DMS 273 treated with DMSO at 0.1 percent for 48 hours (cell line): ENCODE measurements around the gene CGREF1.
"Not testable (repeated sequence)": the region's sequence is repeated elsewhere in the genome, so short reads cannot be mapped to it uniquely, and the experiment has no call there.

ENCODE experiments used
- DNase-seq: peaks from one replicate; lab custom pipeline; 2025; lab: John Stamatoyannopoulos, UW

CGREF1 gene

DNA sequence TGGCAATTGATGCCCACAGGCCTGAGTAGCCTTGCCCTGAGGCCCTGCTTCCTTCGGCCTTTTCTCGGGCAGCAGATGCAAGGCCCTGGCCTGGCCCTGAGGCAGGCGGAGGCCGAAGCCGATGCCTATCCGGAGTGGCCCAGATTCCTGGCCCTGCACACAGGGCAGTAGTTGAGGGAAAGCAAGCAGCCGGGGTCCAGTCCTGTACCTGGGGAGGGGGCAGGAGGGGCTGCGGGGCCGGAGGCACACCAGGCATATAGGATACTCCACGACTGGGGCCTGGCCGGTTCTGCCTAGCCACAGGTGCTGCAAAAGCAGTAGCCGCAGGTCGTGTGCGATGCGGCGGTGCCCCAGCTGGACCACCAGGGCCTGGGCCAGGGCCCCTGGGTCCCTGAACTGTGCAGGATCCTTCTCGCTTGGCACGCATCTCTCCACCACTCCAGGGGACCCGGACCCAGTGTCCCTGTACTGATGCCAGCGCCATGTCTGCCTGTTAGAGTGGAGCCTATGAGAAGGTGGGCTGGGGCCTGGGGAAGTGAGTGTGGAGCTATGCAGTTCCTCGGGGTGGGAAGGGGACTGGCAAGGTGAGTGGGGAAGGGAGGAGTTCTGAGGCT lies 18.5 kb upstream of the CGREF1 start:
- no peak for DNase-seq

DNA sequence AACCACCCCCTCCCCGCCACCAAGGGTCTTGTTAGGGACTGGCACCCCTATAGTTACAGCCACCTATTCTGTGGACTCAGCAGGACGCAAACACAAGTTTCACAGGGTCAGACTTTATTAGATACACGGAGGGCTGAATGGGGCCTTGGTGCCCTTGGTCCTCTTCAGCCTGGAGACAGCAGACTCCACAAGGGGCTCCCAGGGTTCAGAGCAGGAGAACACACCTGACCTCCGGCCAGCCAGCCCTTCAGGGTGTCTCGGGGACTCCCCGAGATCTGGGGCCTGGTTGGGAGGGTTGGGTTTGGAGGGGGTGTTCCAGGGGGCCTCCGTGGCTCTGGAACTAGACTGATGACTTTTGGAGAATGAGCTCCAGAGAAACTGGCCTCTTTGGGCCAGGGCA lies 17.8 kb upstream of the CGREF1 start:
- no peak for DNase-seq

DNA sequence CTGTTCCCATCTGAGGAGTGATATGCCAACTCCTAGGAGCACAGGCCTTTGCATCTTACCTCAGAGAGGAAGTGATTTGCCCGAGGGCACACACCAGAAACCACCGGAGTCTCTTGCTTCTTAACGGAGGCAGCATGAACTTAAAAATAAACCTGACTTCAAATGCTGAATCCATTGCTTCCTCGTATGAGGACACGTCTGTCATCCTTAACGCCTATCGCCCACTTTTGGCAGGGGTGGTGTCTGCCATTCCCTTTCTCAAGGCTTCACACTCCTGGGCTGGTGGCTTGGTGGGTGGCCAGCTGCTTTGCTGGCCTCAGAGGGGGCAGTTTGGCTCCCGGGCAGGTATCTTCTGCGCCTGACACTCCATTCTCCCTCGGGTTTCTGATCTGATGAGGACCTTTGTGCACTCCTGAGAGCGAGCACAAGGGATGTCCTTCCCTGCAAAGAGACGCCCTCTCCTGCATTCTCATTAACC lies 16.6 kb upstream of the CGREF1 start:
- no peak for DNase-seq

DNA sequence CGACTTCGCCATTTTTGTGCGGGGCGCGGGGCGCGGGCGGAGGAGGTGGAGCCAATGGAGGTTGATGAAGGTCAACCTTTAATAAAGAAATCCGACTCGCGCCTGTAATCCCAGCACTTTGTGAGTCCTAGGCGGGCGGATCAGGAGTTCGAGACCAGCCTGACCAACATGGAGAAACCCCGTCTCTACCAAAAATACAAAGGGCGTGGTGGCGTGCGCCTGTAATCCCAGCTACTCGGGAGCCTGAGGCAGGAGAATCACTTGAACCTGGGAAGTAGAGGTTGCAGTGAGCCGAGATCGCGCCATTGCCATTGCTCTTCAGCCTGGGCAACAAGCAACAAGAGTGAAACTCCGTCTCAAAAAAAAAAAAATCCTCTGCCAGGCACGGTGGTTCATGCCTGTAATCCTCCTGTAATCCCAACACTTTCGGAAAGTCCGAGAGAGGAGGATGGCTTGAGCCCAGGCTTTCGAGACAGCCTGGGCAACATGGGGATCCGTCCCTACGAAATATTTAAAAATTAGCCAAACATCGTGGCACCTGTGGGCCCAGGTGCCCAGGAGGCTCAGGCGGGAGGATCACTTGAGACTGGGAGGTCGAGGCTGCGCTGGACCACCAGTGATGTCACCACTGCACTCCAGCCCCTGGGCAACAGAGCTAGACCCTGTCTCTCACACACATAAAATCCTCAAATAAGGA lies 16.0 kb upstream of the CGREF1 start:
- DNase-seq = no peak

DNA sequence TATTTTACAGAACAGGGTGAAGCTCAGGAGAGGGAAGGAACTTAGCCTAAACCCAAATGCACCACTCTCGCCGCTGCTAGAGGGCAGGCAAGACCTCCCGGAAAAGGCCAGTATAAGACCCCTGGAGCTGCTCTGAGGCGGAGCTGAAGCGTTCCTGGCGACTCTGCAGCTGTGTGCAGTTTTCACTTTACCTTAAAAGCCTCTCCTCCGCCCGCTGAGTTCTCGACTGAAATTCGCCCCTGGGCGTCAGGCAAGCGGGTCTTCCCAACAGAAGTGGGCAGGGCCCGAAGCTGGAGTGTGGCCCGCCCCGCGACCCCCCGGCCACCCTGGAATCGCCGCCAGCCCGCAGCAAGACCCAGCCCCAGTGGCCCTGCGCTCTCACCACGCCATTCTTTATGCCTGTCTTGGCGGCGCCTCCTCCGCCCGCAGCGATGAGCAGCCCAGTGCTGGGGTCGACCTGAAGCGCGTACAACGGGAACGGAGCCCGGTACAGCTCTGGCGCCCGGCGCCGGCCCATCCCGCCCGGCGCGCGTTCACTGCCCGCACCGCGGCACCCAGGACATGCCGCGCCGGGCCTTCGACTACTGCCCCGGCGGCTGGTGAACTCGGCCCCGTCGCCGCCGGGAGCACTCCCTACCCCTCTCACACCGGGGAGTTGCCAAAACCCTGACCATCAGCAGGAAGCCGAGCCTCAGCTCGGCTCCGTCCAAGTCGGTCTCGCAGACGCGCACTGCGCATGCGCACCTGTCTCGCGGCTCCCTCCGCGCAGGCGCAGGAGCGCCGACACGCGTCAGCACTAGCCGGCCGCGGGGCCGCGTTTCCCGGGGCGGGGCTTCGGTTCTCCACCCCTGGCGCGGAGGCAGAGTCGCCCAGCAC lies 15.2 kb upstream of the CGREF1 start, which contains the start of gene PREB:
Gene PREB (minus strand): TSS at position 732 of the 876 bp plus-strand sequence. CDS start 215 bp downstream, at position 517.
- DNase-seq = peak; percentile 87

DNA sequence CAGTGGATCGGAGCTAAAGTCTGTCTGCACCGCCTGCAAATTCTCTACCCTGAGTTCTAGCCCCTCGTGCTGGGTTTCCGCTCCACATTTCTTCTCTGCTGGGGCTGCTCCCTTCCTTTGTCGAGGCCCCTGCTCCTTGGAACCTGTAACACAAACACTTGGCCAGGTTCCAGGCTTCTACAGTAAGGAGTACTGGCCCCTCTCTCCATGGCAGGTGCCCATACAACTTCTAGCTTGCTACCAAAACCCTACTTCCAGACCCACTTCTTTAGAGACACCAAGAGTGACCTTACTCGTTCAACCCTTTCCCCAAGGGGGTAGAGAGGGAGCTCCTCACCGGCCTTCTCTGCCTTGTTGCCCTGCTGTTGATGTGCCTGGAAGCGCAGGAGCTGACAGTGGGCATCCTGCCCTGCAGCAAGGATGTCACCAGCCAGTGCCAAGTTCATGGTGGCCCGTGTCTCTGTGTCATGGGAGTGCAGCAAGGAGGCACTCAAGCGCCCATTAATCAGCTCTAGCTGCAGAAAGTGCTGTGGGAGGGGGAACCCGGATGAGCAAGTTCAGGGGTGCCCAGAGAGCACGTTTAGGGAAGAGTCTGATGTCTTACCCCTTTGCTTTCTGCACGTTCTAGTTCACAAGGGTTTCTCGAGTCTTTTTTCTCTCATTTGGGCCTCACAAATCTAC lies 14.4 kb upstream of the CGREF1 start:
- no peak for DNase-seq

DNA sequence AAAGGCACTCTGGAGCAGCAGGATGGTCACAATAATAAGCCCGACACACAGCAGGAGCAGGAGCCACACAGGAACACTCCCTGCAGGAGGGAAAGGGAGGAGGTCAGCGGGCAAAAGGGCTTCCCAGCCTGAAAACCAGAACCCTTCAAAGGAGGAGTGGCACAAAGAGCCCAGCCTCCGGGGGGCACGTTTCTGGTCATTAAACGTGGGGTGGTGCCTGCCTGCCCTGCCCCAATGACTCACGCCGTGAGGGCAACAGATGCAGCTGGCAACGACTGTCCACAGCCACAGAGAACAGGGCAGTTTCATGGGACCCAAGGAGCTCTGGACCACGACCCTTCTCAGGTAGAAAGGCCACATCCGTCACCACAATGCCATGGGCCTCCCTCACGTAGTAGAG lies 12.5 kb upstream of the CGREF1 start:
- DNase-seq = no peak

DNA sequence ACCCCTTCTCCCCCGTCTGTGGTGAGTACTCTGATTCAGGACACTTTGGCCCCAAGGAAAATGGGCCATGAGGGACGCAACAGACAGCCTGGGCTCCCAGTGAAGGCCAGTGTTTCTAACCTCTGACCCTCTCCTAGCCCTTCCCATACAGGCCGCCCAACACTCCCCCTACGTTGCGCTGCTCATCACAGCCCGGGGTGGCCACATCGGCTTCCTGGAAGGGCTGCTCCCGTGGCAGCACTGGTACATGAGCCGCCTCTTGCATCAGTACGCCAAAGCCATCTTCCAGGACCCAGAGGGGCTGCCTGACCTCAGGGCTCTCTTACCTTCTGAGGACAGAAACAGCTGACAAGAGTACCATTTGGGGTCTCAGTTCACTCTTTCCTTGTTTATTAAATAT lies 11.5 kb upstream of the CGREF1 start:
- no peak for DNase-seq

DNA sequence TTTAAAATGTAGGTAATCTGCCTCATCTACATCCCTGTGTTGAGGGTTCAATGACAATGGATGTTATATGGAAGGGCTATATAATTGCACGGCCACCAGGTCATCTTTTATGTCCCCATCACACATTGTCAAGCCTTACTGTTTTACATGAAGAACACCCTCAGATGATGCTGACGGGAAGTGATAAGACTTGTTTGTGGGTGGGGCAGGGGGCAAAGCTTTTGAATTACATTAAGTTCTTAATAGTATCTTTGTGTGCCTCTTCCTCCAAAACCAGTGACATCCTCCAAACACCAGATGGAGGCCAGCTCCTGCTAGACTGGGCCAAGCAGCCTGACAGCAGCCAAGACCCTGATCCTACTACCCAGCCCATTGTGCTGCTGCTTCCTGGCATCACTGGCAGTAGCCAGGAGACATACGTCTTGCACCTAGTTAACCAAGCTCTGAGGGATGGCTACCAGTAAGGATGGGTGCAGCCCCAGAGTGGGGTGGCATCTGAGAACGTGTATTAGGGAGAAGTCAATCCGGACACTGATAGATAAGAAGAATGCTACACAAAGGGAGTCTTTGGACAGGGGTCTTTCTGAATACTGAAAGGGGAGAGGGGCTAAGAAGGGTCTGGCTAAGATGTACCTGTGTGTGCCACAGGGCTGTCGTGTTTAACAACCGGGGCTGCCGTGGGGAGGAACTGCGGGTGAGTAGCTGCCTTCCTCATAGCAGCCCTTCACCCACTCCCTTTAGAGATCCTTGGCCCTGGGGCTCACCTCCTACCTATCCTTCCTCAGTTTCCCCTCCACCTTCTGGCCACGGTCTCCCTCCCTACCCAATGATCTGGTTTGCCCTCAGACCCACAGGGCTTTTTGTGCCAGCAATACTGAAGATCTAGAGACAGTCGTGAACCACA lies 10.0 kb upstream of the CGREF1 start:
- no peak for DNase-seq

DNA sequence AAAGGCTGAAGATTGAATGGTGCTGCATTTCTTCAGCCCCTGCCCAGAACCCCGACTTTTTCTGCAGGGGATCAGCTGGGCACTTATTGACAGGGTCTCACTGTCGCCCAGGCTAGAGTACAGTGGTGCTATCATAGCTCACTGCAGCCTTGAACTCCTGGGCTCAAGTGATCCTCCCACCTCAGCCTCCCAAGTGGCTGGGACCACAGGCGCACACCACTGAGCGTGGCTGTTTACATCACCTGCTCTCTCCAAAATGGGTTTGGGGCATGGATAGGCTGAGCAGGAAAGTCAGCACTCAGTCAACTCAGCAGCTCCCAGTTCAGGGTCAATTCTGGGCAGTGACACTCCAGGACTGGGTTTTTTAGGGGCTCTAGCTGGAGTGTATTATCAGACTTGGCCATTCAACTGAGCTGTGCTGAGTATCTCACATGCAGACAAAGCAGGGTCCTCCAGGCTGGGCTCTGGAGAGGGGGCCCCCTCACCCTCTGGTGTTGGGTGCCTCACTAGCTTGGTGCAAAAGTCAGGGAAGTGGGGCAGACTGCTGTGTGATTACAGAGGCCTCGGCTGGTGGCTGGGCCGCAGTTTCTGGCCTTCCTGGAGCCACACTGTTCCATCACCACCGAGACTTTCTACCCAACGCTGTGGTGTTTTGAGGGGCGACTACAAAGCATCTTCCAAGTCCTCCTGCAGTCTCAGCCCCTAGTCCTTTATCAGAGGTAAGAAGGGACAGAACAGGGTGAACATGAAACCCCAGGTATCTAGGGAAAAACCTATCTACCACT lies 9.1 kb upstream of the CGREF1 start:
- DNase-seq = no peak

DNA sequence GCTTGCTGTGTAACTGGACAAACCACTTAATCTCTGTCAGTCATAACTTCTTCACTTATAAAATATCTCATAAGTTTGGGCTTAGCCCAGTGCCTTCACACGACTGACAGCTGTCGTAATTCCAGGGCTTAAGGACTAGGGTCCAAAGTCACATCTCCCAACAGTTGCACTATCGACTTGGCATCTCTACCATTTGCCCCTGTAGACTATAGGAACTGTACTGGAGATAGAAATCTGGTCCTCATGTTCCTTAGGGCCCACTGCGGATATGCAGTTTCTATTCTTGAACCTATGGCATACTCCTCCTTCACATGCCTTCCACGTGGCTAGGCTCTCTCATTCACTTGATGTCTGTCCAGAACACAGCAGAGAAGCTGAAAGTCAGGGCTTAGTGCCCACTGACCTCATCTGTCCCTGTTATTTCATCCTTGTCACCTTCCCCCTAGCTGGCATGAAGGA lies 7.4 kb upstream of the CGREF1 start:
- DNase-seq = no peak

DNA sequence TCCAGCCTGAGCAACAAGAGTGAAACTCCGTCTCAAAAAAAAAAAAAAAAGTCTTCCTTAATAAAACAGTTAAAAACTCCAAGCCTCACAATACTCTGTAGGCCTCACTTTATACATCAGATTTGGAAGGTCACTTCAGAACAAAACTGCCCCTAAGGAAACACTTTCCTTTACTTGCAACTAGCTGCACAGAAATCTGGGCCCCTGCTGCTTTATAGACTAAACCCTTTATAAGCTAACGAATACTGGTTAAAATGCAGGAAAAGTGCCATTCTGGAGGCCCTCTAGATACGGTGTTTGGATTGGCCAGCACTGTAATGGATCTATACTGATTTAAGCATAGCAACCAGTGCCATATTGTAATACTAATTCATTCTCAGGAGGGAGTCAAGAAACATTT lies 6.2 kb upstream of the CGREF1 start:
- DNase-seq = no peak

DNA sequence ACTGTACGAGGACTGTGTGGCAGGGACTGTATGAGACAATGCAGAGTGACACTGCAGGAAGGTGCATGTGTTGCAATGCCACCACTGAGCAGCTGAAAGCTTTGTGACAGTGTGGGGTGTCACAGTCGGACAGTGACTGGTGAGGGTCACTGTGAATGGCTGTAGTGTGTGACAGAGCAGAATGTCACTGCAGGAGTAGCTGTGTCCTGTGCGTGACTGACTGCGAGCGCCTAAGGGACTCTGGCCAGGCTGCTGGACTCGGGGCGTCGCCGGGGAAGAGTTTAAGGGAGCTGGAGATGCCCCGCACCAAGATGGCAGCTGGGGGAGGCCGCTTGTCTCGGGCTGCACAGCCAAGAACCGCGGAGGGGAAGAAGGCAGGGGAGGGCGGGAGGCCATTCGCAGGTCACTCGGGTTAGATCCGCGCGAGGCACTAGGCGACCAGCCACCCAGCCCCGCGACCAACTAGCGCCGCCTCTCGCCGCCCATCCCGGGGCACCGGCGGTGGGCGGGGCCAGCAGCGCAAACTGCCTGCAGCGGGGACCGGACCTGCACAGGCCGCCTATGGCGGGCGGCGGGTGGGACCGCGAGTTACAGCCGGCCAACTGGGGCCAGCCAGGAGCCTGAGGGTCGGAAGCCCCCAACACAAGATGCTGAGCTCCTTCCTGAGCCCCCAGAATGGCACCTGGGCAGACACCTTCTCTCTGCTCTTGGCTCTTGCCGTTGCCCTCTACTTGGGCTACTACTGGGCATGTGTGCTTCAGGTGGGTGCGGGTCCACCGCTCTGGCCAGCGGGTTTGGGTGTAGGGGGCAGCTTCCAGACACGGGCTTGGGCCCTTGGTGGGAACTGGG lies 4.6 kb upstream of the CGREF1 start, which contains the start of gene ABHD1:
Gene ABHD1 (plus strand): TSS at position 514 of the 849 bp plus-strand sequence. CDS start 134 bp downstream, at position 648.
- no peak for DNase-seq

DNA sequence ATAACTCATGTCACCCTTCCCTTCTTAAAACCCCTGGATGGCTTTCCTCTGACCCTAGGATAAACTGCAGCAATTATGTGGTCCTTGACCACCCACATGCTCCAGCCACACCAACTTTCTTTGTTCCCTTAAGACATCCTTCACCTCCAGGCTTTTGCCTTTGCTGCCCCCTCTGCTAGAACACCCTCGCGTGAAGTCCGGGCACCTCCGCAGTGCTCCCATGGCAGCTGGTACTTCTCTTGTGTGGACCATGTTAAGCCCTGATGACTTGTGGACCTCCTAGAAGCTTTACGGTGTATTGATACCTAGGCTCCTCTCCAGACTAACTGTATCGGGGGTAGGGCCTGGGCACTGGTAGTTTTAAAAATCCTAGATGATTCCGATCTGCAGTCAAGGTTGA lies 3.9 kb upstream of the CGREF1 start:
- no peak for DNase-seq

DNA sequence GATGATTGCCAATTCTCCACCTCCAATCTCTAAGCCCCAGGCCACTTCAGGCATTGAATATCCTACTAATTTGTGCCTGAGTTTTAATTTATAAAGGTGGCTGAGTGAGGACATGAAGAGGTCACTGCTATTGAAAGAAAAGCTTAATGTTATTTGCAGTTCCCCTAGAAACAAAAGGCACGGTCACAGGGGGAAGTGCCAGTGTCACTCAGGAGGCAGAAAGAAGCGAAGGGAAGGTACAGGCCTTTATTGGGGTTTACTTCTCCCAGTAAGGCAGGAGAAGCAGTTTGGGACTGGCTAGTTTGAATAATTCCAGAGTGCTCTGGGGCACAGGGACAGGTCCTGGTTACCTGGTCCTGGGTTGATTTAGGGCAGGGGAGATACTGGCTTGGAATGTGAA lies 3.0 kb upstream of the CGREF1 start:
- DNase-seq = no peak

DNA sequence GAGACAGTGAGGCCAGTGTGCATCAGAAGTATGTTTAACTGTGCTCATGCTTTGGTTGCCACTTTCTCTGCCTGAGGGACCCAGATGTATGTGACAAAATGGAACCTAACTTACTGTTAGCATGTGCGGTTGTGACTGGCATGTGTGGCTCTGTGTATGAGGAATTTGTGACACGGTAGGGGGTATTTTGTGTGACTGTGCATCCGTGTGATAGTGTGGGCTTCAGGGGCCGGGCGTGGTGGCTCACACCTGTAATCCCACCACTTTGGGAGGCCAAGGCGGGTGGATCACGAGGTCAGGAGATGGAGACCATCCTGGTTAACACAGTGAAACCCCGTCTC lies 372 bp upstream of the CGREF1 start:
- not testable (repeated sequence) for DNase-seq

DNA sequence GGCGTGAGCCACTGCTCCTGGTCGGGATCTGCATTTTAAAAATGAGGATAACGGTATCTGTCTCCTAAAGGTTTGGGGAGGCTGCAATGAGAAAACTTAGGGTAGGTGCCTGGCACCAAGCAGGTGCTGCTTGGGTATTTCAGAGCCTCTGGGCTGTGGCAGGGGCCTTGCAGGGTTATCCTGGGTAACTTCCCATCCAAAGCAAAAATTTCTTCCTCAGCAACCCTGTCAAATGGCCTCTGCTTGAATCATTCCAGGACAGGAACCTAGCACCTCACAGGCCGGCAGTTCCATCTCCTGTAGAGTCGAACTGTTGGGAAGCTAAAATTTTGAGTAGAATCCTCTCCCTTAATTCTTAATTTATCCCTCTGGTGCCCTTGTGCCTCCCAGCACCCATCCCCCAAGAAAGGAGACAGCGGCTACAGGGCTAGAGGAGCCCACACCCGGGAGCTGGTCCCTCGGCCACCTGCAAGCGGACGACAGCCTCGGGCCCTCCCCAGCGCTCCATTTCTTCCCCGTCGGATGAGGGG lies 868 bp downstream of the CGREF1 start:
- DNase-seq = no peak

DNA sequence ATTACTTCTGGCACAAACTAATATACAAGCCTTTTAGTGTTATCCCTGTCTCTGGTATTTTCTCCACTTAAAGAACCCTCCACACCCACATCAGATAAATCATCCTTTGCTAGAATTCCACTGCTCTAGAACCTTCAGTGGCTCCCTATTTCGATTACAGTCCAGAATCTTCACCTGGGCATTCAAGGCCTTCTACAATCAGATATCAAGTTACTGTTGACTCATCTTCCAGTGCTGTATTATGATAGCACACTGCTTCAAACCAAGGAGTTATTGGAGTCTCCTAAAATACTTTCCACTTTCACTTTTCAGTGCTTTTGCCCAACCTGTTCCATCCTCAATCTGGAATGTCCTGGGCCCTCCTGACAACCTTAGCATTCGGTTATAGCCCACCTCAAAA lies 3.4 kb downstream of the CGREF1 start:
- no peak for DNase-seq
